T follicular helper cell (primary cell): ENCODE results near the gene ZBTB16.

ENCODE experiments used
- DNase-seq: peaks from one replicate; pipeline ENCODE4 v3.0.0-alpha.2; 2020; ENCODE audit warnings: low read depth

ZBTB16 gene

DNA sequence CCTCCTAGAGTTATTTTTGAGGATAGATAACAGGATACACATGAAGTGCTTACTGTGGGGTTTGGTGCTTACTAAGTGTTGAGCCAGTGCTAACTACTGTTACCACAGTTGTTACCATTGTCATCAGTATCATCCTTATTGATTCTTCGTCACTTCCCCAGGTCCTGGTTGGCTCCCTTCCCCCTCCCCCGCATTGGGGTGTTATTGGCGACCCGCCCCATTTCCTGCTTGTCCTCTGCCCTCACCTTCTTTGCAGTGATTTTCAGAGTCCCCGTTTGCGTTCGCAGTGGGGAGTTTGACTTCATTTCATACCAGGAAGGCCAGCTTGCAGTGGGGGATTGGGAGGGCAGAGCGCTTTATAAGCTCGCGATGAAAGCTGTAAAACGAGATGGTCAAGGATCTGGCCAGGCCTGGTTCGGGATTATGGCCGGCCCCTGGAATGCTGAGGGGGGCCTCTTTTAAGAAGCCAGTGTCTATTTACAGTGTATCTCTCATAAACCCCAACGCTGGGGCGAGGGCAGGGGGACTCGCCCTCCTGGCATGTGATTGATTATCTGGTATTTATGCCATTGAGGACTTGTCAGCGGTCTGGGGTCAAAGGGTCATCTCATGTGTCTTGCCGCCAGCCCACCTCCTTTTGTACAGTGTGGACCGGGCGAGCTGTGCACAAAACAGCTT, 152.1 kb downstream of the ZBTB16 start:
- DNase-seq, result no peak

DNA sequence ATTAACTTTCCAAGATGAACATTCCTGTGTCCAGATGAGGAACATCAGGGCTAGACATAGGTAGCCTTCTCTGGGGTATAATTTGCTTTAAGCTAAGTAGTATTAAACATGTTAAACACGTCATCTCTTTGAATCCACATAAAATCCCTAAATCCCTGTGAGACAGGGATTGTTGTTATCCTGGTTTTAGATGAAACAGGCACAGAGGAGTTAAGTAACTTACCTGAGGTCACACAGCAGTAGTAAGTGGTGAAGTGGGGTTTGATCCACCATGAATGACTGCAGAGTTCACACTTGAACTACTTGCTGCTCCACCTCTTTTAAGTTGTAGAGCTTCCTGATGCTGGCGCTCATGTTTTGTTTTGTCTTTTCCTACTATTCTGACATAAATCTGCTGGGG, 154.1 kb downstream of the ZBTB16 start:
- DNase-seq, result no peak

DNA sequence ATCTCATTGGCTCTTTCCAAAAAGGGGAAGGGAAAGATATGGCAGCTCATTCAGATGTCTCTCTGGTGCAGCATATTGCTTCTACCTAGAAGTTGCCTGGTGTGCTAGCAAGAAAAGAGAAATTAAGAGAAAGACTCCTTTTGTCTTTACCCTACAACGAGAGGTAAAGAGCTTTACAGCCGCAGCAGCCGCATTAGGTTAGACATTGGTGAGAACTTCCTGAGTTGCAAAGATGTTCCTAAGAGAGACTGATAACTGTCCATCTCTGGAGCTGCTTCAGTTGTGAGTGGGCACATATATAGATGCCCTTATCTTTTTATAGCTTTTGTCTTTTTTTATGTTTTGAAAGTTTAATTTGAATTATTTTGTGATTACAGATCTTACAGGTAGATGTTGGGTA, 155.9 kb downstream of the ZBTB16 start:
- DNase-seq, result no peak

DNA sequence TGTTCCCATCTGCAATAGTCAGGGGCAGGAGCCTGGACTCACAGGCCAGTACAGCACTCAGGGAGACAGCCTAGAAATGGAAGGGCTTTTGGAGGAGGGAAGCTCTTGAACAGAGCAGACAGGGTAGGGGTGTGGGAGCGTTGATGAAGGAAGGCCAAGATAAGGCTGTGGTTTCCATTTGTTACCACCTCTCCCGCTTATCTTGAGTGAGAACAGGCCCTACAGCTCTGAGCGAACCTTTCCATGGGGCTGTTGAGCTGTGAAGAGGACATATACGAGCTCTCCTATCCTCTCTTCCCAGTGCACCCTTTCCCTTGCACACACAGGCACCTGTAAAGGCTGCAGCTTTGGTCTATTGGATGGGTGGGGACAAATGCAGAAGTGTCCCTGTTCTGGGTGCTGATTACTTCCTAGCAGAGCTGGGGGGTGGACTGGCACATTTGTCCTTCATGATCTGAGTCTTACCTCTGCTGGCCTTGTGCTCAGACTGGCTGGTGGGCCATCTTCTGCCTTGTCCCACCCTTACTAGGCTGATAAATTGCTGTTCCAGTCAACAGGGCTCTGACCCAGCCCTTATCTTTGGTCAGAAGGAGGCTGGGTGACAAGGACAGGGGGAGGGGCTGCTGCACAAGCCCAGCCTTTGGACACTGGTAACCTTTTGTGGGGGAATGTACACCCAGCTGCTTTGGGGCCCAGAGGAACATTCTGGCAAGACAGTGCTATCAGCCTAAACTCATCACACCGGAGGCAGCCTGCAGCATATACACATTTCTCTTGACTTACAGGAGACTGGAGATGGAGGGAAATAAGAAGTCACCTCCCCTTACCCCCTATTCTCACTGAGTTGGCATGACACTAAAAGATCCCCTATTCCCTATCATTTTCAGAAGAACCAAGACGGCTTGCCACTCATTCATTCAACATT, 156.6 kb downstream of the ZBTB16 start:
- DNase-seq, result no peak

DNA sequence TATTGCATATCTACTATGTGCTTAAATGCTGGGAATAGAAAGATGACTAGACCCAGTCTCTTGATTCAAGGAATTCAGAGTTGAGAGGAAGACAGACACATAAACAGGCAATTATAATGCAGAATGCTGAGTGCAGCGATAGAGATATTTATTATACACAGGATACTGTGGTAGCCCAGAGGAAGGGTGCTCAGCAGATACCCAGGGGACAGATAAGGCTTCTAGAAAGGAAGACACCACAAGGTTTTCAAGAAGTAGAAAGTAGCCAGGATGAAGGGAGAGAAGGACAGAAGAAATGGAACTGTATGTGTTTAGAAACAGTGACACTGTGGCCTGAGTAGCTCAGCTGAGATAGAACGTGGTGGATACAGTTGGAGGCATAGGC, 157.3 kb downstream of the ZBTB16 start:
- DNase-seq, result no peak

DNA sequence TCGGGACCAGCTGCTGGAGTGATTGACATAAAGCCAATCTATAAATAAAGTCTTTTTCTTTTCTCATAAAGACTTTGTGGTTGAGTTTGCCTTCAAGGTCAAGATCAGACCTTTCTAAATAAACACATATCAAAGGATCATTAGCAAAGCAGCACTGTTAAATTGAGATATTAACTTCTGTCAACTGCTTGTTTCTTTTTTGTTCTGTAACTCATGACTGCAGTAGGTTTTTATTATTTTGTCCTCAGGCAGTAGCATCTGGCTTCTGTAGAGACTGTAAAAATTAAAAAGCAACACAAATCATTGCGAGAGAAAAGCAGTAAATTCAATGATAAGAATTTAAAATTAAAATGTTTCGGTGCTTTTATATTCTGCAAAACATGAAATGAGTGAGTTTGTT, 159.0 kb downstream of the ZBTB16 start:
- DNase-seq, result no peak

DNA sequence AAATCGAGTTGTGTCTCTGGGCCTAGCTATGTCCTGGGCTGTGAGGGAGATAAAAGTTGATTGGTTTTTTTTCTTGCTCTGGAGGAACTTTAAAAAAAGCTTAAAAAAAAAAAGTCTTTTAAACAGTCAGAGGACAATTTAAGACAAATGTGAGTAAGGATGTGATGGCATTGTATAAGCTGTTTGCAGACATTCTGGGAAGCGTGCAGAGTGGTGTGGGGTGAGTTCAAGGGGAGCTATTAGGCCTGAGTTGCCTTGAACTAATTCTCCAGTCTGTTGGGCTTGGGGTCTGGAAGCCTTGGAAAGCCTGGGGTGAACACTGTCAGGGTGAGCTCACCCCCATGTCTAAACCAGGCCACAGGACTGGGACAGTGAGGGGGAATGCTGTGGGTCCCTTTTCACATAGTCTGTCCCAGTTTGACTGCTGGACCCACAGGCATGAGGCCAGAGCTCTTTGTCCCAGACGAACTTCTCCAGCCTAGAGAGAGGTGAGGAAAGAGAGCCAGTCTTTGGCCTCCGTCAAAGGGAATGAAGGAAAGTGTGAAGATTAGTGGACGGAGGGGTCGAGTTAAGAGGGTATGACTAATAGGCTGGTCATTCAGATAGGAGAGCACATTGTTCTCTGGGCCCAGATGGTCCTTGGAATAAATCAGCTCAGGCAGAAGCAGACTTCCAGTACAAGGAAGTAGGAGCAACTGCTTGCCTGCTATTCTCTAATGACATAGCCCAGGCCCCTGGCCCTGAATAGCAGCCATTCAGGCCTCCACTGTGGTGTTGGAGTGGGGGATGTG, 160.2 kb downstream of the ZBTB16 start:
- DNase-seq, result no peak

DNA sequence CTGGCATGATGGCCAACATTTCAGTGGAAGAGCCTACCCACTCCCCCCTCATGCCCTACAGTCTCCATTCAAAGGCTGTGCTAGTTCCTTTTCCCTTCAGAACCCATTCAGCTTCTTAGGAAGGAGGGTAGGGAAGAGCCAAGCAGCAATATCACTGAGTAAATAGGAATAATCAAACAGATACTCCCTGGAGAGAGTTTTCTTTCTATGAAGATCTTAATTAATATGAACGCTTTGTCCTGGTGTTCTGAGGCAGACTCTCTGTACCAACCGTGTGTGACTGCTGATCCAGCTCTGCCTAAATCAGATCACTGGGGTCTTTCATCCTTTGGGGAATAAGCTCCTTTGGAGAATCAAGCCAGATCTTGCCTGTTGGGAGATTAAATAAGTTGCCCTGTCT, 161.5 kb downstream of the ZBTB16 start:
- DNase-seq, result no peak

DNA sequence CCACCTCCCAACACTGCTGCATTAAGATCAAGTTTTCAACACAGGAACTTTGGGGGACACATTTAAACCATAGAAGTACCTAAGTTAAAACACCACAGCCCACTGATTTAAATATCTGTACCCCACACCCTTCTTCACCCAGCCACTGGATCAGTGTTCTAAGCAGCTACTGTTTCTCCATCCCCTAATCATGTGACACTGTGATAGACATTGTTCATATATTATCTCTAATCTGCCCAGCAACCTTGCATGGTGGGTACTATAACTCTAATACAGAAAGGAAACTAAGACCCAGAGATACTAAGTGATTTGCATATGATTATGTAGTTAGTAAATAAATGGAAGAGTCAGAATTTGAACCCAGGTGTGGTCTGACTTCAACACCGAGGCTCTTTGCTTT, 166.2 kb downstream of the ZBTB16 start:
- DNase-seq, result no peak

DNA sequence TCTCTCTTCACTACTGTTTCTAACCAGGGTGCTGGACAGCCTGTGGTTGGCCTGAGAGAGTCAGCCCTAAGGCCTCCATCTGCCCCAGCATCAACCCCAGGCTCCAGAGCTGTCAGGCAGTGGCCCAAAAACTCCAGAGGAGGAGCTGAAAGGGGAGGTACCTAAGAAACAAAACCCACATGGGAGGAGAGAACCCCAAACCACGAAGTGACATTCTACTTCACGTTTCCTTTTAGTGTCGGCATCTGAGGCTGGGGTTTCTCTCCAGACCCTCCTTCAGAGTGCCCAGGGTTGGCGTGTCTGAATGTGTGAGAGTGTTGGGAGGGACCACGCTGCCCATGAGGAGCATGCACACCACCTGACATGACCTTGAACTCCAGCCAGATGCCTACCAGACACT, 166.8 kb downstream of the ZBTB16 start:
- DNase-seq, result no peak

DNA sequence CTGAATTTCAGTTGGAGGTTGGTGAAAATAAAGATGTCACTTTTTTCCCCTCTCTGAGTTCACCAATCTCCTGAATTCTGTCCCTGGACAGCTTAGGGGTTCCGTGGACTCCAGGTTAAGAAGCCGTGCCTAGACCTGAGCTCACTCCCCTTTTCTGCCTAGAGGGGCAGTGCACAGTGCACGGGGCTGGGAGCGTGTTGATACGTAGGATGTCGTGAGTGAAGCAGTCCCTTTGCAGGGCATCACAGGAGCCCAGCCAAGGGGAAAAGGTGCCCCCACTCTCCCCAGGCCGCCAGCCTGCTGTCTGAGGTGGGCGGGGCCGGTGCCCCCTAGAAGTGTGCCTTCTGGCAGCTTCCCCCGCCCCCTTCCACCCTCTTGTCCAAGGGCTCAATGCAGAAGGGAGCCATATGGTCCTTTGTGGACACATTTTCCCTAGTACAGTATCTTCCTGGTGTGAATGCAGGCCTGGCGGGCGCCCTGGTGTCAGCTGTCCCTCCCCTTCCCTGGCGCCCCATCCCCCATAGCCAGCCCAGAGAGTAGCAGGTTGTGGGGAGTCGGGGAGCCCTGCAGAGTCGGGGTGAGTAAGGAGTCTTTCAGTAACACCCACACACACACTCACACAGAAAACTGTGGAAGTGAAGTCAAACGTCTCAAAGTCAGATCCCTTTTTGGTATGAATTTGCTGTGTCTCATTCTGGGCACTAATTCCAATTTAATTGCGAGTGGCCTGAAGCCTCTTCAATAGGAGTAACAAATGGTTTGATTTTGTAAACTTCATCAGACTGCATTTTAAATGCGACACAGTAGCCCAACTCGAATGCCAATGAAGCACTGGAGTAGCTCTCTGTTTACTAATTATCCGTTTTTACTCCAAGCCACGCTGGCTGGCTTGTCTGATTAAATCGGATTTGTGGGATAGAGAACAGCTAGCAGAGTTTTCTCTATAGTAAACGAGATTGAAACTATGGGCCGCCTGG, 169.2 kb downstream of the ZBTB16 start:
- DNase-seq, result no peak

DNA sequence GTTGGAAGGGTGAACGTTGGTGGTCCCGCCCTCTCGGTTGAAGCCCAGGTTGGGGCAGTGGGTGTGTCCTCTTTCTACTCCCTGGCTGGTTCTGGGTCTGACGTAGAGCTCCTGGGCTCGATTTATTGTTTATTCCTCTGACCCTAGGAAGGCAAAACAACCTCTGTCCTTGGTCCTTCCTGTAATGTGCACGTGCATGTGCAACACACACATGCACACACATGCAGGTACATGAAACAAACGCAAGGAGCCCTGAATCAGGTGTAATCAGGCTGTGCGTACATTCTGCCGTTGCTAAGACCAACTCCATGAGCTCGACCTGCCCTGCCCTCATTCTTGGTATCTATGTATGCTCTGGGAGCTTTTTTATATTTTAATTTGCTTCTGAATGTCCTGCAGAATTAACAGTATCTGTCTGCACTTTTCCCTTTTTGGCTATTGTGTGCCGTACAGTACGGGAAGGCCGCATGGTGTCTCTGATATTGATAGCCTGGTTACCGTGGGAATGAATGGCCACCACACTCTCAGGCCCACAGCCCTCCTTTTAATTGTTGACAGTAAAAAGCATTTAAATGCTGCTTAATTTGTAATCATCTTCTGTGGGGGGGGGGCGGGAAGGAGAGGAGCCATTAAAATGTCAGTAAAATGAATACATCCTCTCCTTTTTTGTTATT, 170.7 kb downstream of the ZBTB16 start:
- no peak for DNase-seq

DNA sequence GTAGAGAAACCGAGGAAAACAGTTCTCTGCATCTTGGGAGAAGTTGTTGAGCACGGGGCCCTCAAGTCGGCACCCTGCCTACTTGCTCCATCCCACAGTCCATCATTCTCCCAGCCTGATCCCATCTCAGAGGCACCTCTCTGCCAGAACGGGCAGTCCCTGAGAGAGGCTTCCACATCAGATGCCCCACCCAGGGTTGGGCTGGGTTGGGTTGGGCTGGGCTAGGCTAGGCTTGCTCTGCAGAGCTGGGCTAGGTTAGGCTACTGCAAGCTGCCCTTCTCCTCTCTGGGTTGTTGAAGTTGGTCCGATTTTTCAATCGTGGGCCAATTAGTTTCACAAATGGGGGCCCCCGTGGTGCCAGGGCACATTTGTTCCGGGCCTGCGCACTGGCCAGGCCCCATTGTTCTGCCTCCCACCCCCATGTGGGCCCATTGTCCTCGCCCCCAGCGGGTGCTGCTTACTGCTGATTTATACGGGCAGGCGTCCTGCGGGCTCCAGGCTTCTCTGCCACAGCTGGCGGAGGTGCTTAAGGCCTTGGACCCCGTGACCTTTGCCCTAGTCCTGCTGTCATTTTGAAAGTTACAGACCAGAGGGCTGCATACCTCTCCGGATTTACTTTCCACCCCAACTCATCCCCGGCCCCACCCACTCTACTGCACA, 173.0 kb downstream of the ZBTB16 start:
- no peak for DNase-seq

DNA sequence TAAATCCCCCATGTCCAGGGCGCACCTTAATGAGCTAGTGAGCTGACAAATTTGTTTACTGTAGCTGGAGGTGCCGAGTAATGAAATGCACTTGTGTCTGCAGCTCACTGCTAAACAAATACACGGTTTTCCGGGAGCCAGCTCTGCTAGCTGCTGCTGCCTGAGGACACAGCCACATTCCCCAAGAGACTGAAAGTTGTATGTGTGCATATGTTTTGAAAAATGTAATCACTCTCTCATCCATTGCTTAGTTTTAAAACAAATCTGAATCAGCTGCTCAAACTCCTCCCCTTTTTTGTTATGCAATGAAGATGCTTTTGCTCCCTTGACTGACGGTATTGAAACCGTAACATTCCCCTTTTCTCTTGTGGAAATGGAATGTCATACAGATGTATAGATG, 174.2 kb downstream of the ZBTB16 start:
- DNase-seq, result no peak

DNA sequence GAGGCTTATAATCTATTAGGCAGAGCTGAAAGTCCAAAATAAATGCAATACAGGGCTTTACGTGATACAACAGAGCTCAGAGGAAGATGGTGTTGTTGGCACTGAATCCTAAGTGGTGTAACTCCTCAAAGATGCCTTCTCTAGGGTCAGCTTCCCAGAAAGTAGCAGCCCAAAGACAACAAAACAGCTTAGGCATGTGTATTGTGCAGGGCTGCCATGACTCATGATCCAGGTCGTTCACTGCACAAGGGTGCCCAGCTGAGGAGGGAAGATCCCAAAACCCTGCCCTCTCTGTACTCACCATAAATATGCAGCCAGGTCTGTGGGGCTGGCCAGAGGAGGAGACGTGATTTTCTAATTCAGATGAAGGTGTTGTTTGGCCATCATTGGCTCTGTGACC, 177.3 kb downstream of the ZBTB16 start:
- no peak for DNase-seq

DNA sequence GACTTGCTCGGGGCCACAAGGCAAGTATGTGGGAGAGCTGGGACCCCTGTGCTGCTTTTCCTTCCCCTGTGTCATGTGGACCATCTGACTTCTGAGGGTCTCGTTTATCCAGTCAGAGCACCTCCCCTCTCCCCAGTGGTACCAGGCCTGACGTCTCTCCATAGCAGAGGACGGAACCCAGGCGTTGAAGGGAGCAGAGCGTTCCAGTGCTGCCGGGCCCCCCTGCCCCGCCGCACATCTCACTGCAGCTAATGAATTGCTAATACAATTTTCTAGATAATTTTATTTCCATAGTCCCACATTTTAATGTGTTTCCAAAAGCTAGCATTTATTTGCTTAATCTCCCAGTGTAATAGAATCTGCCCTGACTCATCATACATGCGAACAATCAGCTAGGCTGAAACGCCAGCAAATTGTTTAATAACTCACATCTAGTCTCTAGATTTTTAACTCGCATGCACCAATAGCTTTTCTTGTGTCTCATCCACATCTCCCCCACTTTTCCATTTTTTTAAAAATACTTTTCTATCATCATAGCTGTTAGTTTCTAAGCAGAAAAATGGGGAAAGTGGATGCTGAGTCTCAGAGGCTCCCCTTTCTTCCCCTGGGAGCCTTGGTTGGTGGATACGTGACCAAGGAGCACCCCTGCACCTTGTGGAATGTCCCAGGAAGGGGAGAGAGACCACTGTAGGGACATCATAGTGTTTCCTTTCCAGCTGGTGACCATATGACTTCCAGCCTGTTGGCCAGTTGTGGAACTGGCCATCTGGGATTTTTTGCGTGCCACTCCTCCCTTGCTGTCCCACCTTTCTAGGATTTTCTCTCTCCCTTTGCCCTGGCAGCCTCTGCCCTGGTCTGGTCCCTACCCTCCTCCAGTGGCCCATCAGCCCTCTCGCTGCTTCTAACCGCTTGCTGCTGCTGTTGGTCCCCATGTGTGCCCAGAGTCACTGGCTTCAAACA, 178.1 kb downstream of the ZBTB16 start:
- no peak for DNase-seq

DNA sequence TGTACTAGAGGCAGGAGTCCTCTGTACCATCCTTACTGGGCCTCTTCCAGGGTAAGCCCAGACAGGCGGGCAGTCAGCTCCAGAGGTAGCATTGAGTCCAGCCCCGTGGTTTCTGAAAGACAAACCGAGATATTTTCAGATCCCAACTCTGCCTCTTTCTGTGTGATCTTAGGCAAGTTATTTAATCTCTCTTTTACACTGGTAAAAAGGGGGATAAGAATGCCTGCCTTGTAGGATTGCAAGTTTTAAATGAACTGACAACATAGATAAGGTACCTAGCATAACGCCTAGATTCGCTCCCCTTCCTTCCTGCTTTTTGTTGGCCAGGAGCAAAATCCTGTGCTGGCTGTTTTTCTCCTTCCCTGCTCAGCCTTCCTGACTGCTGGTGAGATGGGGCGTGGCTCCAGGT, 180.2 kb downstream of the ZBTB16 start:
- DNase-seq, result no peak

DNA sequence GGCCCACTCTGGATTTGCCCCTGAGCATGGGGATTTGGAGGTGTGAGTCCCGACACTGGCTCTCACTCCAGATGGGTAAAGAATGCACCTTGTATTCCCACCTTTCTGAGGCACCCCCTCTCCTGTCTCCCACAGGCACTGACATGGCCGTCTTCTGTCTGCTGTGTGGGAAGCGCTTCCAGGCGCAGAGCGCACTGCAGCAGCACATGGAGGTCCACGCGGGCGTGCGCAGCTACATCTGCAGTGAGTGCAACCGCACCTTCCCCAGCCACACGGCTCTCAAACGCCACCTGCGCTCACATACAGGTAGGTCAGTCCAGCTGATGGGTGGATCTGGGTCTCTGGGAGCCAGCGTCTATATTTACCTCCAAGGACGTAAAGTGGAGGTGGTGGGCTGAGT, 182.5 kb downstream of the ZBTB16 start:
- no peak for DNase-seq
